ENCODE data around the gene TMEM80.

DNA sequence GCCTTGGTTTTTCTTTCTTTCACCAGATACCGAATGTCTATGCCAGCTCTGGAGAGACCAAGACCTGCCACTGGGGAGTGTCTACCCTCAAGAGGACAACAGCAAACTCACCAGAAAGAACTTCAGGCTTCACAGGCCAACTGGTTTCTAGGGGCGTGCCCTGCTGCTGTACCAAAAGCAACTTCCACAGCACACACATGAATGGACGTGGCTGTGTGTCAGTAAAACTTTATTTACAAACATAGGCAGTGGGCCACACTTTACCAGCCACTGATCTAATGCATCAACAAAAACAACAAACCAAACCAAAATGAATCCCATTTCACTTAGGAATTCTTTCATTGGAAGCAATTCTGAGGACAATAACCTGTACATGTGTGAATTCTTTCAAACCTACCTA, 17.3 kb upstream of the TMEM80 start:
- TF ChIP-seq, protein P1, sequence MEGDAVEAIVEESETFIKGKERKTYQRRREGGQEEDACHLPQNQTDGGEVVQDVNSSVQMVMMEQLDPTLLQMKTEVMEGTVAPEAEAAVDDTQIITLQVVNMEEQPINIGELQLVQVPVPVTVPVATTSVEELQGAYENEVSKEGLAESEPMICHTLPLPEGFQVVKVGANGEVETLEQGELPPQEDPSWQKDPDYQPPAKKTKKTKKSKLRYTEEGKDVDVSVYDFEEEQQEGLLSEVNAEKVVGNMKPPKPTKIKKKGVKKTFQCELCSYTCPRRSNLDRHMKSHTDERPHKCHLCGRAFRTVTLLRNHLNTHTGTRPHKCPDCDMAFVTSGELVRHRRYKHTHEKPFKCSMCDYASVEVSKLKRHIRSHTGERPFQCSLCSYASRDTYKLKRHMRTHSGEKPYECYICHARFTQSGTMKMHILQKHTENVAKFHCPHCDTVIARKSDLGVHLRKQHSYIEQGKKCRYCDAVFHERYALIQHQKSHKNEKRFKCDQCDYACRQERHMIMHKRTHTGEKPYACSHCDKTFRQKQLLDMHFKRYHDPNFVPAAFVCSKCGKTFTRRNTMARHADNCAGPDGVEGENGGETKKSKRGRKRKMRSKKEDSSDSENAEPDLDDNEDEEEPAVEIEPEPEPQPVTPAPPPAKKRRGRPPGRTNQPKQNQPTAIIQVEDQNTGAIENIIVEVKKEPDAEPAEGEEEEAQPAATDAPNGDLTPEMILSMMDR (IDR thresholded peaks at IDR 0.05), result no peak
- no peak for TF ChIP-seq POLR2A (IDR thresholded peaks at IDR 0.05)
- TF ChIP-seq POLR2AphosphoS5 (IDR thresholded peaks at IDR 0.05), result no peak
- no peak for TF ChIP-seq EP300 (IDR thresholded peaks at IDR 0.05; ENCODE audit: low read depth)
